Astrocyte of the spinal cord (primary cell): ENCODE measurements around the gene NOTCH4.

ENCODE experiments used
- DNase-seq: peaks from one replicate; pipeline ENCODE4 v3.0.0; 2011; ENCODE audit warnings: low read depth, low spot score
- H3K4me3 ChIP-seq: 2 replicates; pipeline ENCODE4 v1.5.1; 2011; ENCODE audit warnings: low read depth, mild to moderate bottlenecking, low read length, moderate library complexity
- CTCF ChIP-seq: IDR thresholded peaks from 2 replicates; pipeline ENCODE4 v1.5.1; 2012; ENCODE audit warnings: low read depth, mild to moderate bottlenecking, low read length, inconsistent platforms
- in situ Hi-C: cut with HindIII; loops from 2 replicates; pipeline ENCODE4 v1.10.0; 2017; ENCODE audit warnings: low sequenced_read_pairs

Gene NOTCH4

GRCh38 chr6:32175711-32176475 lies 48.0 kb downstream of the NOTCH4 start, which contains the start of gene AGPAT1:
AGPAT1 (minus strand) TSS chr6:32176084; CDS start chr6:32171496, 4,588 bp downstream.
- DNase-seq = peak; percentile 97

GRCh38 chr6:32175322-32175710 lies 48.6 kb downstream of the NOTCH4 start:
- no peak for TF ChIP-seq CTCF
- in situ Hi-C loops = no loop called here
- DNase-seq = no peak
- peak overlapping the region; percentile 98 for H3K4me3 ChIP-seq

More at GRCh38 chr6:32175711-32176475, 48.0 kb downstream of the NOTCH4 start, which contains the start of gene AGPAT1:
- in situ Hi-C loops = no loop called here
- no peak for TF ChIP-seq CTCF
- peak within 1 kb of the TSS; percentile 98 for H3K4me3 ChIP-seq

- no peak overlapping the region for H3K4me3 ChIP-seq
- DNase-seq = no peak
- no peak for TF ChIP-seq CTCF
- in situ Hi-C loops = no loop called here
These were observed 49.5 kb downstream of the NOTCH4 start for GRCh38 chr6:32174416-32174815.

GRCh38 chr6:32173051-32173727 lies 50.7 kb downstream of the NOTCH4 start:
- TF ChIP-seq CTCF = no peak
- in situ Hi-C loops = no loop called here
- no peak overlapping the region for H3K4me3 ChIP-seq
- DNase-seq = no peak

- in situ Hi-C loops = no loop called here
- no peak for TF ChIP-seq CTCF
- no peak for DNase-seq
- H3K4me3 ChIP-seq = no peak overlapping the region
These were observed 52.6 kb downstream of the NOTCH4 start for GRCh38 chr6:32171234-32171633.

GRCh38 chr6:32170294-32170693 lies 53.6 kb downstream of the NOTCH4 start:
- H3K4me3 ChIP-seq = no peak overlapping the region
- TF ChIP-seq CTCF = no peak
- no peak for DNase-seq
- in situ Hi-C loops = no loop called here
